GM12878 (cell line): ENCODE results near the gene KIF5A.

ENCODE experiments used
- CBFB ChIP-seq: IDR thresholded peaks from 2 replicates; pipeline ENCODE4 v1.6.1; 2016; ENCODE audit warnings: antibody characterized with exemption, low read depth
- CBX5 ChIP-seq: sonication (generic); IDR thresholded peaks from 2 replicates; pipeline ENCODE4 v1.6.1; 2016; ENCODE audit warnings: low read depth, moderate library complexity, mild to moderate bottlenecking, inconsistent platforms
- CTCF ChIP-seq, 3 experiments: IDR thresholded peaks in 2 of 3; conservative IDR thresholded peaks in 1 of 3; 2 replicates each; pipeline ENCODE4 v1.5.1; 2011; ENCODE audit warnings: low read depth in 3 of 3, low read length in 3 of 3, mild to moderate bottlenecking in 3 of 3, control low read depth in 2 of 3, moderate library complexity in 2 of 3, inconsistent platforms in 1 of 3, mixed read lengths in 1 of 3; ENCODE audit not compliant: control insufficient read depth in 2 of 3, insufficient read depth in 1 of 3; ENCODE audit errors: extremely low read depth in 1 of 3
- SIX5 ChIP-seq: IDR thresholded peaks from 2 replicates; pipeline ENCODE4 v1.6.1; 2011; ENCODE audit warnings: mild to moderate bottlenecking, low read depth, low read length, moderate library complexity; ENCODE audit not compliant: severe bottlenecking
- SP1 ChIP-seq: IDR thresholded peaks from one replicate; pipeline ENCODE4 v1.6.1; 2011; ENCODE audit warnings: low read depth, low read length
- ZBTB11 ChIP-seq: fragments of 450-650 bp; formaldehyde crosslinking; IDR thresholded peaks from 2 replicates; pipeline ENCODE4 v1.5.0; 2022; ENCODE audit warnings: mild to moderate bottlenecking, missing genetic modification characterization
- ZBTB40 ChIP-seq: fragments of 450-650 bp; IDR thresholded peaks from 2 replicates; pipeline ENCODE4 v1.6.1; 2016; ENCODE audit warnings: mild to moderate bottlenecking, moderate library complexity, borderline replicate concordance
- ZNF622 ChIP-seq: fragments of 450-650 bp; IDR thresholded peaks from 2 replicates; pipeline ENCODE4 v1.6.1; 2017; ENCODE audit warnings: mild to moderate bottlenecking, inconsistent platforms

- TF ChIP-seq SP1 (no peak), ZNF622 (no peak), CTCF (IDR thresholded peaks at IDR 0.05 in 2 of 3, conservative IDR thresholded peaks at IDR 0.05 in 1 of 3; ENCODE audit: control insufficient read depth in 2 of 3, extremely low read depth in 1 of 3, insufficient read depth in 1 of 3, low read depth in 3 of 3, low read length in 3 of 3) (no peak), CBFB (no peak), ZBTB40 (no peak), CBX5 (no peak), SIX5 (no peak), ZBTB11 (CRISPR knock-in tag) (no peak)
Observed at GRCh38 chr12:57515408-57515933, 34.4 kb upstream of the KIF5A start.
